Fibroblast of lung (primary cell): ENCODE results near the gene TBC1D5.
"Not testable (repeated sequence)": the region's sequence is repeated elsewhere in the genome, so short reads cannot be mapped to it uniquely, and the experiment has no call there.

Source experiments
- CTCF ChIP-seq, 2 donors: IDR thresholded peaks in 1 of 2; conservative IDR thresholded peaks in 1 of 2; 1 replicate in 1 of 2; 2 replicates in 1 of 2; pipeline ENCODE4 v1.5.1; 2011 to 2012; ENCODE audit warnings: low read length in 2 of 2, control low read depth in 1 of 2, inconsistent platforms in 1 of 2, low read depth in 1 of 2, mild to moderate bottlenecking in 1 of 2
- EZH2 ChIP-seq: IDR thresholded peaks from 2 replicates; pipeline ENCODE4 v1.5.1; 2012; ENCODE audit warnings: low read length, control low read depth, mild to moderate bottlenecking; ENCODE audit errors: missing control alignments

GRCh38 chr3:17351193-17351592 is 391.2 kb downstream of the TBC1D5 start:
- not testable (repeated sequence) for TF ChIP-seq CTCF (conservative IDR thresholded peaks at IDR 0.05 in 1 of 2, IDR thresholded peaks at IDR 0.05 in 1 of 2; ENCODE audit: low read depth in 1 of 2, low read length in 2 of 2); EZH2
